ENCODE data around the gene CTCFL. TPM values are rescaled to one million over a fixed set of nuclear protein-coding genes. Genes with fewer than 3 reads are reported as not detected.
A peak's percentile ranks its signal among the peaks of the same experiment; 100 is the strongest.

The CTCFL gene
- total and polyA plus RNA-seq, 7 donors: 0.36 TPM; not detected in 6

DNA sequence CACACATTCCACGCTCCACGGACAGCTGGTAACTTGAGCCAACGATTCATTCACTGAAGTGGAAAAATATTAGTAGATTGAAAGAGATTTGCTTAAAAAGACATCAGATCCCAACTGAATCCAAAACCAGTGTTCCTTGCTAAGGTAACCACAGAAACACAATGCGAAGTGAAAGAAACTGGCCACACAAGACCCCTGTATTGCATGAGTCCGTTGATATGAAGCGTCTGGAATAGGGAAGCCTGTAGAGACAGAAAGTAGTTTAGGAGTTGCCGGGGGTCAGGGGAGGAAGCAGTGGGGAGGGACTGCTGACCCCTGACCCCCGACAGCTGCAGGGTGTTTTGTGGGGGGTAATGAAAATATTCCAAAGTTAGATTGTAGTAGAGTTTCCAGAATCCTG lies 46.0 kb upstream of the CTCFL start:
- Histone ChIP-seq H3K4me1 (no peaks in the 10 kb centered on the region), H3K27me3 (peaks cover 0 to 4% (median 0%) of the 10 kb centered on the region in 3 donors), H3K27ac (no peak overlapping the region), H3K36me3 (no peaks in the 10 kb centered on the region), H3K4me3 (no peak overlapping the region), H3K9me3 (no peaks in the 10 kb centered on the region)
- TF ChIP-seq POLR2AphosphoS5 (IDR thresholded peaks at IDR 0.05) (no peak), POLR2A (IDR thresholded peaks at IDR 0.05) (no peak), EP300 (IDR thresholded peaks at IDR 0.05) (no peak)
- TF ChIP-seq, protein P1, sequence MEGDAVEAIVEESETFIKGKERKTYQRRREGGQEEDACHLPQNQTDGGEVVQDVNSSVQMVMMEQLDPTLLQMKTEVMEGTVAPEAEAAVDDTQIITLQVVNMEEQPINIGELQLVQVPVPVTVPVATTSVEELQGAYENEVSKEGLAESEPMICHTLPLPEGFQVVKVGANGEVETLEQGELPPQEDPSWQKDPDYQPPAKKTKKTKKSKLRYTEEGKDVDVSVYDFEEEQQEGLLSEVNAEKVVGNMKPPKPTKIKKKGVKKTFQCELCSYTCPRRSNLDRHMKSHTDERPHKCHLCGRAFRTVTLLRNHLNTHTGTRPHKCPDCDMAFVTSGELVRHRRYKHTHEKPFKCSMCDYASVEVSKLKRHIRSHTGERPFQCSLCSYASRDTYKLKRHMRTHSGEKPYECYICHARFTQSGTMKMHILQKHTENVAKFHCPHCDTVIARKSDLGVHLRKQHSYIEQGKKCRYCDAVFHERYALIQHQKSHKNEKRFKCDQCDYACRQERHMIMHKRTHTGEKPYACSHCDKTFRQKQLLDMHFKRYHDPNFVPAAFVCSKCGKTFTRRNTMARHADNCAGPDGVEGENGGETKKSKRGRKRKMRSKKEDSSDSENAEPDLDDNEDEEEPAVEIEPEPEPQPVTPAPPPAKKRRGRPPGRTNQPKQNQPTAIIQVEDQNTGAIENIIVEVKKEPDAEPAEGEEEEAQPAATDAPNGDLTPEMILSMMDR (IDR thresholded peaks at IDR 0.05): no peak
- no peak for DNase-seq
- intact Hi-C loops (cut with DNase I): no loop called here
- 76 to 79% methylated on average over 8 of the region's 8 CpGs for WGBS, 2 donors

DNA sequence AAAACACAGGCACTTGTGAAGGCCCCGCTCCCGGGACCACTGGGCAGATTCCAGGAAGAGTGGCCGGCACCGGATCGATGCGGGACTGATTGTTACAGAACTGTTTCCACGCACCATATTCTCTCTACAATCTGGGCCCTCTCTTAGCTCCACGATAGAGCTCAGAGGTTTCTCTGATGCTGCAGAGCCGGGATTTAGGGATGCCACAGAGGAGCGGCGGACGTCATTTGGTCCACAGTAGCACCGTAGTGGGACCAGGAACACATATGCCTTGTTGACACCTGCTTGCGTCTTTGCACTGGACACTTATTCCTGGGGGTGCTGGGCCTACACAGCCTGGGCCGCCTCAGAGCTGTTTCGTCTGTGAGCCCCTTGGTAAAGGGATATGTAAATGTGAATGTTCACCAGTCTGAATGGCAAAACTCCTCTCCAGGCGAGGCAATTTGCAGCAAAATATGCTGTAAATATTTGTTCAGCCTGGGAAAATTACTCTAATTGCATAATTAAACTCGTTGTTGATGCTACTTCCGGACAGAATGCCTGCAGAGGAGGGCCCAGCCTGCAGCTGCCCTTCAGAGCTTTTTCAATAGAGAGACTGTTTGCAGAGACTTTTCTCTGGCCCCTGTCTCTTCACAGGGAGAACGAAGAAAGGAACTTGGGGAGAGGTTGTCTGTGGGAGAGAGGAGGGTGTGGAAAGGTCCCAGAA lies 45.4 kb upstream of the CTCFL start:
- Histone ChIP-seq H3K27ac (no peak overlapping the region), H3K4me1 (no peaks in the 10 kb centered on the region), H3K4me3 (no peak overlapping the region), H3K36me3 (no peaks in the 10 kb centered on the region), H3K9me3 (no peaks in the 10 kb centered on the region), H3K27me3 (peaks cover 0 to 4% (median 0%) of the 10 kb centered on the region in 3 donors)
- TF ChIP-seq EP300 (IDR thresholded peaks at IDR 0.05) (no peak), POLR2A (IDR thresholded peaks at IDR 0.05) (no peak), POLR2AphosphoS5 (IDR thresholded peaks at IDR 0.05) (no peak)
- TF ChIP-seq, protein P1 (IDR thresholded peaks at IDR 0.05): no peak
- 57 to 74% methylated on average over 20 of the region's 20 CpGs for WGBS, 2 donors
- intact Hi-C loops (cut with DNase I): no loop called here
- DNase-seq: no peak

GRCh38 chr20:57568960-57569359 lies 44.0 kb upstream of the CTCFL start:
- Histone ChIP-seq H3K9me3 (no peaks in the 10 kb centered on the region), H3K4me1 (no peaks in the 10 kb centered on the region), H3K4me3 (no peak overlapping the region), H3K27me3 (peaks cover 0 to 4% (median 0%) of the 10 kb centered on the region in 3 donors), H3K36me3 (no peaks in the 10 kb centered on the region), H3K27ac (no peak overlapping the region)
- WGBS, 2 donors: 89 to 91% methylated on average over 12 of the region's 12 CpGs
- intact Hi-C loops (cut with DNase I): no loop called here
- no peak for DNase-seq
- TF ChIP-seq POLR2AphosphoS5 (IDR thresholded peaks at IDR 0.05): no peak
- no peak for TF ChIP-seq EP300 (IDR thresholded peaks at IDR 0.05)

GRCh38 chr20:57568088-57568896 lies 43.4 kb upstream of the CTCFL start:
- Histone ChIP-seq H3K27me3 (peaks cover 0 to 4% (median 0%) of the 10 kb centered on the region in 3 donors), H3K36me3 (no peaks in the 10 kb centered on the region), H3K4me3 (no peak overlapping the region), H3K9me3 (no peaks in the 10 kb centered on the region), H3K27ac (no peak overlapping the region), H3K4me1 (no peaks in the 10 kb centered on the region)
- DNase-seq: no peak
- 48 to 75% methylated on average over 13 of the region's 13 CpGs for WGBS, 2 donors
- intact Hi-C loops (cut with DNase I): no loop called here
- TF ChIP-seq, protein P1 (IDR thresholded peaks at IDR 0.05): no peak
- TF ChIP-seq POLR2A (IDR thresholded peaks at IDR 0.05): no peak

DNA sequence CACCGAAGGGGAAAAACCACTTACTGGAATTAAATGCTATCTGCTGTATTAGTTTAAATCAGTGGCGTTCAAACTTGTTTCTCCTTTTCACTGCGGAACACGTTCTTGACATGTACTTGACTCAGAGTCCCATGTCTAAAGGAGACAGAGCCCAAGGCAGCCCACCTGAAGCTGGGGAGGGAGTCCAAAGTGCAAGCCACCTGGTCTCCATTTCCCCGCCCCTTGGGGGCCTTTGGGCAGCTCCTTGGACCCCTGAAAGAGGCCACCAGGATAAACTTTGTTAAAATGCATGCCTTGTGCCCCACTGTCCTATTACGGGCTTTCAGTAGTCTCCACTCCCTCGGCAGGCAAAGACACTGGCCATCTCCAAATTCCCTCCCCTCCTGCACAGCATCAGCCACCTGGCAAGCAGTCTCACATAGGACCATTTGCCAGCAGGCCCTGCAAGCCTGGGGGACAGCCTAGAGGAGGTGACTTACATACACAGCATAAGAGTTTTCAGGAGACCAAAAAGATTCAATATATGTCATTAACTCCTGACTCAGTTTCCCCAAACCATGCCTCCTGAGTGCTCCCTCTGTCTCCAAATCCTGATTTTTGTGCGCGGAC lies 42.6 kb upstream of the CTCFL start:
- WGBS, 2 donors: 75 to 84% methylated on average over 9 of the region's 9 CpGs
- no peak for DNase-seq

More for the DNA sequence above, 42.6 kb upstream of the CTCFL start:
- H3K4me3 ChIP-seq: no peak overlapping the region
- no peak overlapping the region for H3K27ac ChIP-seq
- no peaks in the 10 kb centered on the region for H3K9me3 ChIP-seq
- intact Hi-C loops (cut with DNase I): no loop called here
- H3K27me3 ChIP-seq: peaks cover 0 to 4% (median 0%) of the 10 kb centered on the region in 3 donors
- H3K36me3 ChIP-seq: no peaks in the 10 kb centered on the region
- H3K4me1 ChIP-seq: no peaks in the 10 kb centered on the region
- TF ChIP-seq, protein P1 (IDR thresholded peaks at IDR 0.05): no peak
- TF ChIP-seq POLR2AphosphoS5 (IDR thresholded peaks at IDR 0.05) (no peak), POLR2A (IDR thresholded peaks at IDR 0.05) (peak in 1 of 2 donors; percentile 29)

All from sigmoid colon (tissue), 7 donors.